Endothelial cell of hepatic sinusoid (primary cell): Measurements from ENCODE around the gene ACAD11.
"Not testable (repeated sequence)": the region's sequence is repeated elsewhere in the genome, so short reads cannot be mapped to it uniquely, and the experiment has no call there.

Source experiments
- in situ Hi-C: cut with HindIII; loops from 2 replicates; pipeline ENCODE4 v1.10.0; 2017; ENCODE audit warnings: low sequenced_read_pairs

ACAD11 gene

GRCh38 chr3:132556036-132556386 lies 103.6 kb downstream of the ACAD11 start:
- in situ Hi-C loops, result not testable (repeated sequence)

GRCh38 chr3:132555306-132556035 lies 104.1 kb downstream of the ACAD11 start:
- in situ Hi-C loops, result no loop called here

- in situ Hi-C loops, result no loop called here
Observed at GRCh38 chr3:132554437-132554836, 105.2 kb downstream of the ACAD11 start.

GRCh38 chr3:132553826-132554225 lies 105.8 kb downstream of the ACAD11 start:
- in situ Hi-C loops, result no loop called here

- in situ Hi-C loops, result no loop called here
Observed at GRCh38 chr3:132550579-132551305, 108.9 kb downstream of the ACAD11 start.

- in situ Hi-C loops, result loop anchor here (25.0 kb wide), 1 partner anchor 87 kb away; no protein-coding TSS in a partner anchor
Observed at GRCh38 chr3:132549890-132550578, 109.6 kb downstream of the ACAD11 start.

GRCh38 chr3:132549169-132549568 lies 110.4 kb downstream of the ACAD11 start:
- in situ Hi-C loops, result loop anchor here (25.0 kb wide), 1 partner anchor 88 kb away; no protein-coding TSS in a partner anchor

GRCh38 chr3:132545471-132545870 lies 114.1 kb downstream of the ACAD11 start:
- in situ Hi-C loops, result loop anchor here (25.0 kb wide), 1 partner anchor 92 kb away; no protein-coding TSS in a partner anchor

GRCh38 chr3:132544130-132544529 lies 115.5 kb downstream of the ACAD11 start:
- in situ Hi-C loops, result loop anchor here (25.0 kb wide), 1 partner anchor 93 kb away; no protein-coding TSS in a partner anchor

GRCh38 chr3:132543011-132543739 lies 116.4 kb downstream of the ACAD11 start:
- in situ Hi-C loops, result loop anchor here (25.0 kb wide), 1 partner anchor 94 kb away; no protein-coding TSS in a partner anchor

GRCh38 chr3:132542577-132542976 lies 117.0 kb downstream of the ACAD11 start:
- in situ Hi-C loops, result loop anchor here (25.0 kb wide), 1 partner anchor 95 kb away; no protein-coding TSS in a partner anchor

GRCh38 chr3:132539681-132540080 lies 119.9 kb downstream of the ACAD11 start:
- in situ Hi-C loops, result loop anchor here (25.0 kb wide), 1 partner anchor 98 kb away; no protein-coding TSS in a partner anchor

- in situ Hi-C loops, result loop anchor here (25.0 kb wide), 1 partner anchor 99 kb away; no protein-coding TSS in a partner anchor
Observed at GRCh38 chr3:132538072-132538471, 121.5 kb downstream of the ACAD11 start.

GRCh38 chr3:132537297-132537696 lies 122.3 kb downstream of the ACAD11 start:
- in situ Hi-C loops, result loop anchor here (25.0 kb wide), 1 partner anchor 100 kb away; no protein-coding TSS in a partner anchor

- in situ Hi-C loops, result loop anchor here (25.0 kb wide), 1 partner anchor 101 kb away; no protein-coding TSS in a partner anchor
Observed at GRCh38 chr3:132536442-132537153, 123.0 kb downstream of the ACAD11 start.

GRCh38 chr3:132535575-132536441 lies 123.8 kb downstream of the ACAD11 start:
- in situ Hi-C loops, result loop anchor here (25.0 kb wide), 1 partner anchor 101 kb away; no protein-coding TSS in a partner anchor

GRCh38 chr3:132530624-132531023 lies 129.0 kb downstream of the ACAD11 start:
- in situ Hi-C loops, result loop anchor here (25.0 kb wide), 1 partner anchor 107 kb away; no protein-coding TSS in a partner anchor

- in situ Hi-C loops, result no loop called here
Observed at GRCh38 chr3:132522353-132522752, 137.3 kb downstream of the ACAD11 start.

- in situ Hi-C loops, result no loop called here
Observed at GRCh38 chr3:132521901-132522300, 137.7 kb downstream of the ACAD11 start.
